Smooth muscle cell (in vitro differentiated cells): ENCODE measurements around the gene TMX1. TPM values are rescaled to one million over a fixed set of nuclear protein-coding genes. Genes with fewer than 3 reads are reported as not detected.

Experiments used
- DNase-seq: peaks from one replicate; lab custom pipeline; 2025; ENCODE audit not compliant: unreplicated experiment; lab: John Stamatoyannopoulos, UW
- H2AFZ ChIP-seq: fragments of 200-600 bp; sonication (generic); 2 replicates; pipeline ENCODE4 v1.6.0; 2016; ENCODE audit warnings: antibody characterized with exemption, low read depth, mild to moderate bottlenecking
- H3F3A ChIP-seq: fragments of 200-600 bp; sonication (generic); 2 replicates; pipeline ENCODE4 v1.6.0; 2017; ENCODE audit warnings: antibody characterized with exemption, low read depth
- H3K27ac ChIP-seq: fragments of 200-600 bp; sonication (generic); 2 replicates; pipeline ENCODE4 v1.5.1; 2016; ENCODE audit warnings: low read depth, mild to moderate bottlenecking
- H3K27me3 ChIP-seq: fragments of 200-600 bp; sonication (generic); 2 replicates; pipeline ENCODE4 v1.6.1; 2016; ENCODE audit warnings: low read depth, mild to moderate bottlenecking
- H3K36me3 ChIP-seq: fragments of 200-600 bp; sonication (generic); 2 replicates; pipeline ENCODE4 v1.5.1; 2016; ENCODE audit warnings: low read depth
- H3K4me1 ChIP-seq: fragments of 200-600 bp; sonication (generic); 2 replicates; pipeline ENCODE4 v1.5.1; 2016; ENCODE audit warnings: low read depth
- H3K4me2 ChIP-seq: fragments of 200-600 bp; sonication (generic); 2 replicates; pipeline ENCODE4 v1.6.0; 2016; ENCODE audit warnings: mild to moderate bottlenecking
- H3K4me3 ChIP-seq: fragments of 200-600 bp; sonication (generic); 2 replicates; pipeline ENCODE4 v1.5.1; 2016; ENCODE audit warnings: mild to moderate bottlenecking
- H3K79me2 ChIP-seq: fragments of 200-600 bp; sonication (generic); 2 replicates; pipeline ENCODE4 v1.6.0; 2016; ENCODE audit warnings: low read depth, mild to moderate bottlenecking
- H3K9ac ChIP-seq: fragments of 200-600 bp; sonication (generic); 2 replicates; pipeline ENCODE4 v1.6.0; 2016; ENCODE audit warnings: low read depth
- H3K9me3 ChIP-seq: fragments of 200-600 bp; sonication (generic); replicated peaks from 2 replicates; pipeline ENCODE4 v1.5.1; 2016; ENCODE audit warnings: low read depth
- H4K20me1 ChIP-seq: fragments of 200-600 bp; sonication (generic); 2 replicates; pipeline ENCODE4 v1.6.0; 2016; ENCODE audit warnings: low read depth
- WGBS: methylation state at CpG from one replicate; pipeline ENCODE4 v1.1.7; 2016; ENCODE audit warnings: low lambda C conversion rate; 5-methylcytosine and 5-hydroxymethylcytosine counted together
- polyA plus RNA-seq: library from polyadenylated mRNA; unstranded; fragments of >200 nt; fragmentation: Nextera tagmentation; extraction: Ambion mirVana; gene quantifications from 2 replicates; pipeline ENCODE4 v1.2.1, GENCODE V29; 2016
- total RNA-seq: library from RNA; depleted of rRNA; stranded (reverse); fragments of >200 nt; gene quantifications from 2 replicates; pipeline ENCODE4 v1.2.3, GENCODE V29; 2014
- TF ChIP-seq, protein P1 (sequence below): fragments of 200-600 bp; sonication (generic); IDR thresholded peaks from 2 replicates; pipeline ENCODE4 v1.5.1; 2017; ENCODE audit warnings: borderline replicate concordance, mild to moderate bottlenecking, antibody characterized with exemption; ENCODE audit not compliant: insufficient read depth, poor library complexity, severe bottlenecking

The TMX1 gene
- total and polyA plus RNA-seq, 2 experiments from 2014 or later = 31.3 to 58.5 TPM

DNA sequence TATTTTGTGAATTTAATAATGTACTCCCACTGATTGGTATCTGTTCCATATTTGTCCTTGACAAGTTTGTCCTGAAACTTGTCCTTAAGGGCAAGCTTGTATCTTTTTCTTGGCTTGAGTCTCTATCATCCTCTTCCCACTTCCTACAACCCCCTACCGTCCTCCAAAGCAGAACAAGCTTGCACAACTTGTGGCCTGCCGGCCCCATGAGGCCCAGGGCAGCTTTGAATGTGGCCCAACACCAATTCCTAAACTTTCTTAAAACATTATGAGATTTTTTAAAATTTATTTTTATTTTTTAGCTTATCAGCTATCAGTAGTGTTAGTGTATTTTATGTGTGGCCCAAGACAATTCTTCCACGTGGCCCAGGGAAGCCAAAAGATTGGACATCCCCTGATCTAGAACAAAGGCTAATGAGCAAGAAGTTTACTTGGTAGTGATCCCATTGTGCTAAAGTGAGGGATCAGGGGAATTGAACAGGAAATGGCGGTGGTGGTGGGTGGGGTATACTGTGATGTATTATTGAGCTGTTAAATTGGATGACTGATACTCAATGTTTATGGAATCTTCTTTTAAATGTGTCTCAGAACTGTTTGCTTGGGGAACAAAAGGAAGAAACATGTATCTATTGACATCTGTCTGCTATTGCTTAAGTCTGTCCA, 37.8 kb downstream of the TMX1 start:
- no peak overlapping the region for H3K27ac ChIP-seq
- TF ChIP-seq, protein P1, sequence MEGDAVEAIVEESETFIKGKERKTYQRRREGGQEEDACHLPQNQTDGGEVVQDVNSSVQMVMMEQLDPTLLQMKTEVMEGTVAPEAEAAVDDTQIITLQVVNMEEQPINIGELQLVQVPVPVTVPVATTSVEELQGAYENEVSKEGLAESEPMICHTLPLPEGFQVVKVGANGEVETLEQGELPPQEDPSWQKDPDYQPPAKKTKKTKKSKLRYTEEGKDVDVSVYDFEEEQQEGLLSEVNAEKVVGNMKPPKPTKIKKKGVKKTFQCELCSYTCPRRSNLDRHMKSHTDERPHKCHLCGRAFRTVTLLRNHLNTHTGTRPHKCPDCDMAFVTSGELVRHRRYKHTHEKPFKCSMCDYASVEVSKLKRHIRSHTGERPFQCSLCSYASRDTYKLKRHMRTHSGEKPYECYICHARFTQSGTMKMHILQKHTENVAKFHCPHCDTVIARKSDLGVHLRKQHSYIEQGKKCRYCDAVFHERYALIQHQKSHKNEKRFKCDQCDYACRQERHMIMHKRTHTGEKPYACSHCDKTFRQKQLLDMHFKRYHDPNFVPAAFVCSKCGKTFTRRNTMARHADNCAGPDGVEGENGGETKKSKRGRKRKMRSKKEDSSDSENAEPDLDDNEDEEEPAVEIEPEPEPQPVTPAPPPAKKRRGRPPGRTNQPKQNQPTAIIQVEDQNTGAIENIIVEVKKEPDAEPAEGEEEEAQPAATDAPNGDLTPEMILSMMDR = no peak
- 83% methylated on average over 4 of the region's 4 CpGs for WGBS
- H3K27me3 ChIP-seq = no peaks in the 10 kb centered on the region
- H3F3A ChIP-seq = no peaks in the 10 kb centered on the region
- DNase-seq = no peak
- H4K20me1 ChIP-seq = no peaks in the 10 kb centered on the region
- H3K9me3 ChIP-seq = no peaks in the 10 kb centered on the region
- no peaks in the 10 kb centered on the region for H3K36me3 ChIP-seq
- H3K4me3 ChIP-seq = no peak overlapping the region
- no peak overlapping the region for H2AFZ ChIP-seq
- H3K9ac ChIP-seq = no peak overlapping the region
- H3K4me2 ChIP-seq = no peak overlapping the region
- no peaks in the 10 kb centered on the region for H3K4me1 ChIP-seq
- no peaks in the 10 kb centered on the region for H3K79me2 ChIP-seq

DNA sequence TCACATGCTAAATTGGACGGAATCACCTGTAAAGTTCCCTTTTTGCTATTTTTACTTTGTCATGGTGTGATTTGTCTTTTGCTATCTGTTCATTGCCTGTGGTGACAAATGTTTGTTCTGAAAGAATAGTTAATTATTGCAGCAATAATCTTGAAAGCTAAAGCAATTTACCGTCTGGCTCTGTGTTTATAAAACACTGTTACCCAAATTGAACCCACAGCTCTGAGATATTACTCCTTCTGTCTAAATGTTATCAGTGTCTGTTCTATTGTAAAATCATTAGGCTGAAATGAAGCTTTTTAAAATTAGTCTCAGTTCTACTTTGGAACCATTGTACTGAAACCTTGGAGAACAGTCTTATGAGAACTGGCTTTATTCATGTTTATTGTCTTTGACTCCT, 42.5 kb downstream of the TMX1 start:
- H4K20me1 ChIP-seq = no peaks in the 10 kb centered on the region
- TF ChIP-seq, protein P1 = no peak
- no peak overlapping the region for H2AFZ ChIP-seq
- H3K79me2 ChIP-seq = no peaks in the 10 kb centered on the region
- H3K4me1 ChIP-seq = peaks cover 6% of the 10 kb centered on the region
- H3K9me3 ChIP-seq = no peaks in the 10 kb centered on the region
- H3K9ac ChIP-seq = no peak overlapping the region
- WGBS = 83% methylated on average over 2 of the region's 2 CpGs
- H3K27ac ChIP-seq = no peak overlapping the region
- no peak overlapping the region for H3K4me3 ChIP-seq
- no peak overlapping the region for H3K4me2 ChIP-seq
- H3K27me3 ChIP-seq = no peaks in the 10 kb centered on the region
- no peaks in the 10 kb centered on the region for H3F3A ChIP-seq
- H3K36me3 ChIP-seq = no peaks in the 10 kb centered on the region
- DNase-seq = no peak

DNA sequence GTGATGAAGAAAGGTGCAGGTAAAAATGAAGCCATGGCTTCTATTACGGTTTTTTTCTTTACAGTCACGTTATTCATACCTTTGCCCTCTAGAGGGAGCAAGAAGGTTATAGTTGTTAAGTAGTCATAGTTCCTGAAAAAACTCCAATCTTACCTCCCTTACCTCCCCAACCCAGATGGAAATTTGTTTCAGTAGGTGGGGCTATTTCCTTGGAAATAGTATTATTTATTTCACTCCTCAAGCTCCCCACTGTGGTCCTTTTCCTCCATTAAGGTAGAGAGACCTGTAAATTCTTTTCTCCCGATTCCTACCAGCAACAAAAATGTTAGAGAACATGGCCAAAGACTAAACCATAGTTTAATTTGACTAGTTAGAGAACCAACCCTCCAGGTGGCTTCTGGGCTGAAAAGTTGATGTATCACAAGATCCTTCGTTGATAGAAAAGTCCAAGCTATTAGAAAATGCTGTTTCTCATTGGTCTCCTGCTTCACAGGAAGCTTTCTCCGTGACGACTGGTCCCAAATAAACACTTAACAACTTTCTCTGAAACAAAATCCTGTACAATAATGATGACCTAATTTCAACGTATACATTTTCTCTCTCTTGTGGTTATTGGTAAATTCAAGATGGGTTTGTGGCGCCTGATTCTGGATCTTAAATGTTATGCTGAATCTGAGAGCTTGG, 43.5 kb downstream of the TMX1 start:
- H3K9ac ChIP-seq = peak overlapping the region; percentile 0
- no peak overlapping the region for H3K4me3 ChIP-seq
- WGBS = 52% methylated on average over 8 of the region's 8 CpGs

More for the DNA sequence above, 43.5 kb downstream of the TMX1 start:
- Histone ChIP-seq H3K27me3 (no peaks in the 10 kb centered on the region), H3K4me1 (peaks cover 6% of the 10 kb centered on the region), H3K9me3 (no peaks in the 10 kb centered on the region), H4K20me1 (no peaks in the 10 kb centered on the region), H3K4me2 (peak overlapping the region; percentile 37), H3K36me3 (no peaks in the 10 kb centered on the region), H3F3A (no peaks in the 10 kb centered on the region), H3K79me2 (no peaks in the 10 kb centered on the region), H2AFZ (no peak overlapping the region), H3K27ac (peak overlapping the region; percentile 59)
- TF ChIP-seq, protein P1 = peak; percentile 90
- no peak for DNase-seq
